Measurements from ENCODE around the gene C1QTNF4.

C1QTNF4 gene

GRCh38 chr11:47592251-47592650, 2.0 kb downstream of the C1QTNF4 start:
- Histone ChIP-seq H3K79me2 (ENCODE audit: insufficient read depth, low read length) (no peaks in the 10 kb centered on the region), H2AFZ (ENCODE audit: low read length) (no peak overlapping the region), H3K9me3 (ENCODE audit: low read length) (no peaks in the 10 kb centered on the region), H3K4me1 (ENCODE audit: insufficient read depth, low read length, severe bottlenecking) (no peaks in the 10 kb centered on the region), H3K4me3 (ENCODE audit: low read depth, low read length, poor library complexity, severe bottlenecking) (no peak overlapping the region), H3K27me3 (ENCODE audit: insufficient read depth, low read length) (peaks cover 4% of the 10 kb centered on the region; the same call in 1 of the 2 replicates), H3K9me2 (ENCODE audit: low read depth, low read length) (no peaks in the 10 kb centered on the region), H3K36me3 (ENCODE audit: insufficient read depth, low read length) (no peaks in the 10 kb centered on the region), H4K20me1 (ENCODE audit: insufficient read depth, low read length) (no peaks in the 10 kb centered on the region), H3F3A (ENCODE audit: insufficient read depth, low read length) (no peaks in the 10 kb centered on the region), H3K9ac (ENCODE audit: low read length) (no peak overlapping the region), H3K27ac (ENCODE audit: low read depth, low read length, poor library complexity, severe bottlenecking) (no peak overlapping the region), H3K4me2 (ENCODE audit: low read length) (no peak overlapping the region)
- TF ChIP-seq CTCF (IDR thresholded peaks at IDR 0.05; ENCODE audit: low read length) (no peak), EZH2 (IDR thresholded peaks at IDR 0.05; ENCODE audit: borderline replicate concordance, low read length) (no peak)

- no peak overlapping the region for H2AFZ ChIP-seq (ENCODE audit: low read length)
- no peaks in the 10 kb centered on the region for H3K79me2 ChIP-seq (ENCODE audit: insufficient read depth, low read length)
- H3K9me2 ChIP-seq (ENCODE audit: low read depth, low read length): no peaks in the 10 kb centered on the region
- H4K20me1 ChIP-seq (ENCODE audit: insufficient read depth, low read length): no peaks in the 10 kb centered on the region
- H3K4me3 ChIP-seq (ENCODE audit: low read depth, low read length, poor library complexity, severe bottlenecking): no peak overlapping the region
- no peak overlapping the region for H3K9ac ChIP-seq (ENCODE audit: low read length)
- peaks cover 4% of the 10 kb centered on the region; the same call in 1 of the 2 replicates for H3K27me3 ChIP-seq (ENCODE audit: insufficient read depth, low read length)
- H3F3A ChIP-seq (ENCODE audit: insufficient read depth, low read length): no peaks in the 10 kb centered on the region
- TF ChIP-seq EZH2 (IDR thresholded peaks at IDR 0.05; ENCODE audit: borderline replicate concordance, low read length) (no peak), CTCF (IDR thresholded peaks at IDR 0.05; ENCODE audit: low read length) (no peak)
- H3K4me2 ChIP-seq (ENCODE audit: low read length): no peak overlapping the region
- no peaks in the 10 kb centered on the region for H3K36me3 ChIP-seq (ENCODE audit: insufficient read depth, low read length)
- no peak overlapping the region for H3K27ac ChIP-seq (ENCODE audit: low read depth, low read length, poor library complexity, severe bottlenecking)
- no peaks in the 10 kb centered on the region for H3K9me3 ChIP-seq (ENCODE audit: low read length)
- no peaks in the 10 kb centered on the region for H3K4me1 ChIP-seq (ENCODE audit: insufficient read depth, low read length, severe bottlenecking)
These were observed 2.4 kb downstream of the C1QTNF4 start for GRCh38 chr11:47591764-47592163.

GRCh38 chr11:47589977-47590861, 4.0 kb downstream of the C1QTNF4 start:
- Histone ChIP-seq H3K4me2 (ENCODE audit: low read length) (no peak overlapping the region), H3K4me3 (ENCODE audit: low read depth, low read length, poor library complexity, severe bottlenecking) (no peak overlapping the region), H3K79me2 (ENCODE audit: insufficient read depth, low read length) (no peaks in the 10 kb centered on the region), H3K9me3 (ENCODE audit: low read length) (no peaks in the 10 kb centered on the region), H3K36me3 (ENCODE audit: insufficient read depth, low read length) (peaks cover 2% of the 10 kb centered on the region; the same call in 1 of the 2 replicates), H2AFZ (ENCODE audit: low read length) (no peak overlapping the region), H3K27ac (ENCODE audit: low read depth, low read length, poor library complexity, severe bottlenecking) (no peak overlapping the region), H3F3A (ENCODE audit: insufficient read depth, low read length) (no peaks in the 10 kb centered on the region), H3K4me1 (ENCODE audit: insufficient read depth, low read length, severe bottlenecking) (no peaks in the 10 kb centered on the region), H3K9ac (ENCODE audit: low read length) (no peak overlapping the region), H4K20me1 (ENCODE audit: insufficient read depth, low read length) (no peaks in the 10 kb centered on the region), H3K9me2 (ENCODE audit: low read depth, low read length) (no peaks in the 10 kb centered on the region), H3K27me3 (ENCODE audit: insufficient read depth, low read length) (peaks cover 4% of the 10 kb centered on the region; the same call in 1 of the 2 replicates)
- TF ChIP-seq EZH2 (IDR thresholded peaks at IDR 0.05; ENCODE audit: borderline replicate concordance, low read length): no peak
